Globus pallidus (tissue), 1 donor: Measurements from ENCODE around the gene NTNG2.

ENCODE experiments used
- DNase-seq: peaks from one replicate; pipeline ENCODE4 v3.0.0-alpha.2; 2015; ENCODE audit warnings: low spot score

The NTNG2 gene

DNA sequence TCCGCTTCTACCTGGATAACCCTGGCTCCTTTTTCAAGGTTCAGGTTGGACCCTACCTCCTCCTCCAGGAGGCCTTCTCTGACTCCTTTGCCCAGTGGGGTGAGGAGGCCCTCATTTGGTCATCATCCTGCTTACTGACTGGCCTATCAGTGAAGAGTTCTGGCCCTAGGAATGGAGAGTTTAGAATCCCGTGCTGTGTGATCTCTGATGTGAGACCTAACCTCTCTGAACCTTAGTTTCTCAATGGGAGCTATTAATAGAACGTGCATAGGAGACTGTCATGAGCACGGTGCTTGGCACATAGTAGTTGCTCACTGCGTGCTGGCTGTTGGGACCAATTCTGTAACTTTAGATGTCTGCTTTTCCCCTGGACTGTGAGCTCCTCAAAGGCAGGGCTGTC, 10.3 kb downstream of the NTNG2 start:
- DNase-seq: no peak

DNA sequence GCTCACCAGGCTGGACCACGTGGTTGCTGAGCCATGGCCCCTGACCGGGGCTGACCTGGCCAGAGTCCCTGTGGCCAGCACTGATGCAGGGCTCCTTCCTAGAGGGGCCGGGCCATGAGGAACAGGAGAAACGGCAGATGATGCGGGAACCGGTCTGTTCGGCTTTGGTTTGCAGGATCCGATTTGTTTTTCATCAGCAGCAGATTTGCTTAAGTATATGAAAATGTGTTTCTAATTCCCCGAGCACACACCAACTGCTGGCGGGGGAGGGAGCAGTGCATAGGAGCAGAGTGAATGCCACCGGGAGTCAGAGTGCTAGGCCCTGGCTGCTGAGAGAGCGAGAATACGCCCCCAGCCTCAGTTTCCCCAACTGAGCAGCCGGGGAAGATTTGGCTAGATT, 13.6 kb downstream of the NTNG2 start:
- no peak for DNase-seq

DNA sequence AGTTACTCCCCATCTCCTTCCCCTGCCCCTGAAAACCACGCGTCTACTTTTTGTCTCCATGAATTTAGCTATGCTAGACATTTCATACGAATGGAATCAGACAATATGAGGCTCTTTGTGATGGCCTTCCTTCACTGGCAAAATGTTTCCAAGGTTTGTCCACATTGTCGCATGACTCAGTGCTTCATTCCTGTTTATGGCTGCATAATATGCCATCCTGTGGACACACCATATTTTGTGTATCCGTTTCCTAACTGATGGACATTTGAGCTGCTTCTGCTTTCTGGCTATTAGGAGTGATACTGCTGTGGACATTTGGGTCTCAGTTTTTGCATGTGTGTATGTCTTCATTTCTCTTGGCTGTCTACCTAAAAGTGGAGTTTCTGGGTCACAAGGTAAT, 14.5 kb downstream of the NTNG2 start:
- DNase-seq: no peak

DNA sequence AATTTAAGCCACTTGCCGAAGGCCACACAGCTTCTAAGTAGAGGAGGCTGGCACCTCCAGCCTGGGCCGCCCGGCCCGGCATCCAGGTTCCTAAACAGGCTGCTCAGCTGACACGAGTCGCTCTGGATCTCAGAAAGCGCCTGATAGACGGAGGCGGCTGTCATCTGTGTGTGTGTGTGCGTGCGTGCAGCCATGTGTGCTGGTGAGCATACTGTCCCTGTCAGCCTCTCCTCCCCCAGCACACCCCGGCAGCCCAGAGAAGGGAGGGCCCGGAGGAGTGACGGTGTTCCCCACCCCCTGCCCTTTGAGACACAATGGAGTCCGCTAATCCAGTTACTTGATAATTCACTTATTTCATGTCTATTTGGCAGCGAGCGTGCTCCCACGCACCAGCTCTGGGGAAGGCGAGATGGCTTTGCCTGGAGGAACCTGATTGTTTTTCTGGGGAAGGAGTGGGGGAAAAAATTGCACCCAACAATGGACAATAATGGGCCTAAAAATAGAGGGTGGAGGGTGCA, 20.0 kb downstream of the NTNG2 start:
- no peak for DNase-seq

DNA sequence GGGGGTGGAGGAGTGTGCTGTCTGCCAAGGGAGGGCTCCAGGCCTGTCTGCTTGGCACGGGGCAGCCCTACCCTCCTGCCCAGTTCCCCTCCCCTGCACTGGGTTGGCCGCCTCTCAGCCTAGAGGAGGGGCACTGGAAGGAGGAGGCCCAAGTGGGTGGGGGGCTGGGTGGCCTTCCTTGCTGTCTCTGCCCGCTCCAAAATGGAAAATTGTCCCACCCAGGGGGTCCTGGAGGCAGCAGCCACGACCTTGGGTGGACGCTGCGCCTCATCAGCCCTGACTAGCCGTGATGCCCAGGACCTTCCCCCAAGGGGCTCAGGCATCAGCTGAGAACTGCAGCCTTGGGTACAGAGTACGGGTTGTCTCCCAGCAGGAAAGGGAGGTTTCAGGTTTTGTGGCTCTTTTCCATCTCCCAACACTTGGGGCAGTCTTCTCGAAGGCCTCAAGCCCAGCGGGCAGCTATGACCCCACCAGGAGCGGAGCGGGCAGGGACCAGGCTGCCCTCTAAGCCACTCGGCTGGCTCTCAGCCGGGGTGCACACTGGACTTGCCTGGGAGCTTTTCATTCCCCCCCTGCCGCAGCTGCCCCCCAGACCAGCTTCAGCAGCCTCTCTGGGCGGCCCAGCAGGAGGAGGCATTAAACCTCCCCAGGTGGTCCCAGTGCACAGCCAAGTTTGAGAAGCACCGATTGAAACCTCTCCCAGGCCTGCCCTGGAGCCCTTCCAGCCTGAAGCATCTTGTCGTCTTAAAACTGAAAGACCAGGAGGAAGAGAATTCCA, 20.6 kb downstream of the NTNG2 start:
- DNase-seq: no peak

DNA sequence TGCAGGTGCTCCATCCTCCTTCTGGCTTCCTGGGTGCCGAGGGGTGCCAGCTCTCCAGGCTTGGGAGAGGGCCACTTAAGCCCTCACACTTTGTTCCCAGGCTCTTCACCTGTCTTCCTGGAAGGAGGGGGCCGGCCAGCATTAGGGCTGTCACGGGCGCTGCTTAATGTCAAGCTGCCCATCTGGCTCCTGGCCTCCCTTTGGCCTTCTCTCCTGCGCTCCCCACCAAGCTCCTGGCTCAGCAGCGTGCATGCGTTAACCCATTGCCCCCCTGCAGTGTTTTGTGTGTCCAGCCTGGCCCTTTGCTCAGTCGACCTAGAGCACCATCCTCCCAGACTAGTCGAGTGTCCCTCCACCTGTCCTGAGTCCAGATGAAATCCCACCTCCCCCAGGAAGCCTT, 21.3 kb downstream of the NTNG2 start:
- no peak for DNase-seq

DNA sequence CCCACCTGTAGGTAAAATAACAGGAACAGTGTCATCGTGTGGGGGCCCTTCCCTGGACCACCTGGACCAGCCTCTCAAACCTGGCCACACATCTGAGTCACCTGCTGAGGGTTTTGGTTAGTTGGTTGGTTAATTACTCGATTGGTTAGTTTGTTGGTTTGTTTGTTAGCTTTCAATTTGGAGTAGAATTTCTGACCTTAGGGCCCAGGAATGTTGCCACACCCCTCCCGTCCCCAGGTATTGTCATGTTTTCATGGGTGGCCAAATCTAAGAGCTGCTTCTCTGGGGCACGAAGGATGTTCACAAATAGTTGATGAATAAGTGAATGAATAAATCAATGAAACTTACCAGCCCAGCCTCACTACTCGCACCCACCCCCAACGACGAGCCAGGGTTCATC, 21.9 kb downstream of the NTNG2 start:
- no peak for DNase-seq

DNA sequence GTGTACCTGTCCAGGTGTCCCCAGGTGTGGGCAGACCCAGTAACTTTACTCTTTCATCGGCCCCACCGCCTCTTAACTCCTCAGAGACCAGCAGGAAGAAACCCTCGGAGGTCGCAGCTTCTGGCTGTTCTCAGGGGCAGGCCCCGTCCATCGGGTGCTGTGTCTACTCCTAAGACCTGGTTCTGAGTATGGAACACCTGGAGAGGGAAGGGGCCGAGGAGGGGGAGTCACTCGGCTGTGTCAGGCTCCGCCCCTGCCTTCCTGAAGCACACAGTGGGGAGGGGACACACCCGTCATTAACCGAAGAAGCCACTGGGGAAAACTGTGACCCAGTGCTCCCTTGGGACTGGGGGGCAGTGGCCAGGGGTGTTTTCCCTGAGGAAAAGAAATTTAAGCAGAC, 22.3 kb downstream of the NTNG2 start:
- no peak for DNase-seq

DNA sequence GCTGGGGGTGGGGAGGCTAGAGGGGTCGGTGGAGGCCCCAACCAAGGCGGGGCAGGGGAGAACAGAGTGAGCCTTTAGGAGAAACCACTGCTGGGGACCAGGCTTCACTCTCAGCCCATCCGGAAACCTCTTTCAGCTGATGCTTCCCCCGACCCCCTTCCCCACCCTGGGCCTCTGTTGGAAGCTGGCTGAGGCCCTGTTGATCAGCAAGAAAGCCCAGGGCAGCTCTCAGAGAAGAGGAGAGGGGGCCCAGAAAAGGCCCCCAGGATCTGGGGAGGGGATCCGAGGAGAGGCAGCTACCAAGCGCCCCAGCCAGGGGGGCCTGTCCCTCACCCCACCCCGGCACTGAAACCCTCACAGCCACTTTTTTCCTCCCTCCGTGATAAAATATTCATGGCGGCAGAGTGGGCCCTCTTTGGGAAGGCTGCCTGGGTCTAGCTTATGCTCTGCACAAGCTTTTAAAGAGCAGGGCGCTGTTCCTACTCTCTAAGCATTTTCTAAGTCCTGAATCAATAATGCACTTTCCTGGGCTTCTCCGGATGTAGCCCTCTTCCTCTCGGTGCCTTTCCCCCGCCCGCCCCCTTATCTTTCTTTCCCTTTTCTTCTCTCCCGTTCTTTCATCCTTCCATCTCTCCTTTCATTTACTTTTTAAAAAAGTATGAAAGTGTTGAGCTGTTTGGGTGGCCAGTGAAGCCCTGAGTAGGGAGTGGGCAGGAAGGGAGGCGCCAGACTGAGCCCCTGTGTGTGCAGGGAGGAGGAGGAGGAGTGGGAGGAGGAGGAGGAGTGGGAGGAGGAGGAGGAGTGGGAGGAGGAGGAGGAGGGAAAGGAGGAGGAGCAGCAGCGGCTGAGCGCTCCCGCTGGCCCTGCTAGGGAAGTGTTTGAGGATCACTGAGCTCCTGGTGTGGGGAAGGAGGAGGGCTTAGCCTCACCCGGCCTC, 23.5 kb downstream of the NTNG2 start:
- no peak for DNase-seq

DNA sequence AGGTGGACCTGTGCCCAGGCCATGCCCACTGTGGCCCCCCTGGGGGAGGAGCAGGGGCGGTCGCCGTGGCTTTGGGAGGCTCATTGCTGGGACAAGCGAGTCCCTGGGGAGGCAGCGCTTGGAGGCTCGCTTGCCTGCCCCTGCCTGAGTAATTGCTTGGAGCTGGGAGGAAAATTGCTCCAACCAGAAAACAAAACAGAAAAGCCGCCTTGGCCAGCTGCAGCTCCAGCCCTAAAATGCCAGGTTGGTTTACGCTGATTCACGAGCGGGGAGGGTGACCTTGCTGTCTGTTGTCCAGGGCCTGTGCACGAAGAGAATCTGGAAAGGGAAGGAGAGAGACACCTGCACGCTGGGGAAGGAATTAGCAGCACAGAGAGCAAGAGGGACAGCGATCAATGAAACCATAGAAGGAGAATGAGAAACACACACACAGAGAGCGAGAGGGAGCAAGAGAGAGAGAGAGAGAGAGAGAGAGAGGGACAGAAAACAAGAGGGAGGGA, 25.3 kb downstream of the NTNG2 start:
- no peak for DNase-seq

DNA sequence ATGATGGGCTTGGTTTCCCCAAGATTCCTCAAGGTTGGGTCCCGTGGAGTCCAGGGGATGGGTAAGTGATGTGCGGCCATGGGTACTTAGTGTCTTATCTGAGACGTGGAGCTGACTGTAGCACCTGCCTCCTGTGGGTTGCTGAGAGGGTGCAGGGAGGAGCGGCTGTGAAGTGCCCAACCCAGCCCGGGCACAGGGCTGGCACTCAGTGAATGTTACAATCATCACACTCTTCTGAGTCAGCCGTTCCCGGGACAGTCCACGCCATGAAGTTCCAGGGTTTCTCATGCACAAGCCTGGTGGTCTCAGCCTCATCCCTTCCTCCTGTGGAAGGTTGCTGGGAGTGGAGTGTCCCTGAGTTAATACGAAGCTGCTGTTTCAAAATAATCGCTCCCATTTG, 29.1 kb downstream of the NTNG2 start:
- DNase-seq: no peak

DNA sequence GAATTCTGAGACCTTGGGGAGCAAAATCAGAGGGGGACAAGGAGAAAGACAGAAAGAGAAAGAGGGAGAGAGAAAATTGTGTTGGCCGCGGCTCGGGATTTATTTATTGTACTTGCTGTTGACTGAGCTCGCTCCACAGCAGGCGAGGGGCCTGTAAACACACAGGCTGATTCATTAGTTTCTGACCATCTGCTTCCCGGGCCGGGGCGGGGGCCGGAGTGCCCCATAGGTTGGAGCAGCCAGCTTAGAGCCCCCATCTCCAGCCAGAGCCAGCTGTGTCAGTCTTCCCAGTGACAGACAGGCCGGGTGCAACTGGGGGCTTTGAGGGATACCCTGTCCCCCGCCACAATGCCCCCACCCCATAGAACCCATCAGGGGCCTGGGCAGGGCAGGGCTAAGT, 30.9 kb downstream of the NTNG2 start:
- peak; percentile 93 for DNase-seq

DNA sequence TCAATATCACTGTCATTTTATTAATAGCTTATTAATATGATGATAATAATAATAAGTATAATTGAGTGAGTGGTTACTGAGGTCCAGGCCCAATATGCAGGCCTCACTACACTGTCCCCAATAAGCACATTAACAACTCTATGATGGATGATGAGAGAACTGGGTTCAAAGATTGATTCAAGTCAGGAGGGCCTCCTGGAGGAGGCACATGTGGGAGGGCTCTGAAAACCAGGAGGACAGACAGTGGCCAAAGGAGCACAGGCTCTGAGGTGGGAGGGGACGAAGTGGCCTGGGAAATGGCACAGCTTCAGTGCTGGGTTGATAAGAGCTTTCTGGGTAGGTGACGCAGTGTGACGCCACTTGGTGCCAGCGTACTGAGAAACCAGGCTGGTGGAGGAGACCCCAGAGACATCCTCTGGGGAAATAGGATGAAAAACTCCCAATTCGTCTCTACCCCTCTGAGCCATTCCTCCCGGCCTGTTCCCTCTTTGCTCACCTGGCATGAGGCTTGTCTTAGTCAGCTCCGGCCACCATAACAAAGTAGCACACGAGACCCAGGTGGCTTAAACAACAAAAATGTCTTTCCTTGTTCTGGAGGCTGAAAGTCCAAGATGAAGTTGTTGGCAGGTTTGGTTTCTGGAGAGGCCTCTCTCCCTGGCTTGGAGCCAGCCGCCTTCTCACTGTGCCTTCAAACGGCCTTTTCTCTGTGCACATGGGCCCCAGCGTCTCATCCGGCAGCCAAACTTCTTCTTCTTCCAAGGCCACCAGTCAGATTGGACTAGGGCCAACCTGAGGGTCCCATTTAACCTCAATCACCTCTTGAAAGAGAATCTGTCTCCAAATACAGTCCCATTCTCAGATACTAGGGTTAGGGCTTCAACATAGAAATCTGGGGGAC, 31.6 kb downstream of the NTNG2 start:
- DNase-seq: peak; percentile 63

DNA sequence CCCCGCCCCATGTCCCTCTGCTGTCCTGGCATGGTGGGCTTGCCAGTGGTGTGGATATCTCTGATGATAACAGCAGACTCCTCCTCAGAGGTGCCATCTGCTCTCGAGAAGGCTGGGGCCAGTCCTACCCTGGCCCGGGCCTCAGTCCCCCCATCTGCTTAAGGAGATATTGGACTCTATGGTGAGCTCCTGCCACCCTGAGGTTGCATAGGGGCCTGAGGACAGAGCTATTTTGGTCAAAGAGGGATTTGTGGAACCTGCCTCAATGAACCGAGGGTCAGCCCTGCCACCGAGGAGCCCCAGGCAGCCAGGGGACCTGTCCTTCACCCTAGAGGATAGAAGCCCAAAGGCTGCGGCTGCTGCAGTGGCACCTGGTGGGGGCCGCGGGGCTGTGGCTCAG, 32.6 kb downstream of the NTNG2 start:
- no peak for DNase-seq

DNA sequence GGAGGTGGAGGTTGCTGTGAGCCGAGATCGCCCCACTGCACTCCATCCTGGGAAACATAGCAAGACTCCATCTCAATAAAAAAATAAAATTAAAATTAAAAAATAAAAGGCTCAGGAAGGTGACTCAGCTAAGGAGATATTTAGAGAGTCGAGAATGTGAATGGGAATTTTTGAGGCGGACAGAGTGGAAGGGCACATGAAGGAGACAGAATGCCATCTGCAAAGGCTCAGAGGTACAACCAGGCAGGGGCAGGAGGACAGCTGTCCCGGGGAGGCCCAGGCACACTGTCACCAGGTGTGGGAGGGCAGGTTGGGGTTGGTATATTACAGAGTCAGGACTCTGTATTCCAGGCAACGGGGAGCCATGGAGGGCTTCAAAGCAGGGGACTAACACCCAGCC, 35.5 kb downstream of the NTNG2 start:
- no peak for DNase-seq

DNA sequence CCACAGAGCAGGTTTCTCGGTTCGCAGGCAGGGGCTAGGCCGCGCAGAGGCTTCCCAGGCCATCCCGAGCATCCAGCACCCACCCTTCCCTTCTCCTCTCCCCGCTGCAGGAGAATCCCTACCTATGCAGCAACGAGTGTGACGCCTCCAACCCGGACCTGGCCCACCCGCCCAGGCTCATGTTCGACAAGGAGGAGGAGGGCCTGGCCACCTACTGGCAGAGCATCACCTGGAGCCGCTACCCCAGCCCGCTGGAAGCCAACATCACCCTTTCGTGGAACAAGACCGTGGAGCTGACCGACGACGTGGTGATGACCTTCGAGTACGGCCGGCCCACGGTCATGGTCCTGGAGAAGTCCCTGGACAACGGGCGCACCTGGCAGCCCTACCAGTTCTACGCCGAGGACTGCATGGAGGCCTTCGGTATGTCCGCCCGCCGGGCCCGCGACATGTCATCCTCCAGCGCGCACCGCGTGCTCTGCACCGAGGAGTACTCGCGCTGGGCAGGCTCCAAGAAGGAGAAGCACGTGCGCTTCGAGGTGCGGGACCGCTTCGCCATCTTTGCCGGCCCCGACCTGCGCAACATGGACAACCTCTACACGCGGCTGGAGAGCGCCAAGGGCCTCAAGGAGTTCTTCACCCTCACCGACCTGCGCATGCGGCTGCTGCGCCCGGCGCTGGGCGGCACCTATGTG, 36.1 kb downstream of the NTNG2 start:
- DNase-seq: no peak

DNA sequence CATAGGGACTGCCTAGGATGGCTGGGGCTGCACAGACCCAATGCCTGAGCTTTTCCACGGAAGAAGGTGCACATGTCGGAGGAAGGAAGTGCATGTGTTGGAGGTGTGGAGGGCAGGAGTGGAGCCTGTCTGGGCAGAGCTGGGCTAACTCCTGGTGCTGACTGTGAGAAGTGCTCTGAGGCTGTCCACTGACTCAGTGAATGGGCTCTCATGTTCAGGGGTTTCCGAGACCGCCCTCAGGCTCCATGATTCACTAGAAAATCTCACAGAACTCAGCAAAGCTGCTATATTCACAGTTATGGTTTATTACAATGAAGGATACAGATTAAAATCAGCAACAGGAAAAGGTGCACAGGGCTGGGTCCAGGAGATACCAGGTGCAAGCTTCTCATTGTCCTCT, 37.2 kb downstream of the NTNG2 start:
- DNase-seq: no peak

DNA sequence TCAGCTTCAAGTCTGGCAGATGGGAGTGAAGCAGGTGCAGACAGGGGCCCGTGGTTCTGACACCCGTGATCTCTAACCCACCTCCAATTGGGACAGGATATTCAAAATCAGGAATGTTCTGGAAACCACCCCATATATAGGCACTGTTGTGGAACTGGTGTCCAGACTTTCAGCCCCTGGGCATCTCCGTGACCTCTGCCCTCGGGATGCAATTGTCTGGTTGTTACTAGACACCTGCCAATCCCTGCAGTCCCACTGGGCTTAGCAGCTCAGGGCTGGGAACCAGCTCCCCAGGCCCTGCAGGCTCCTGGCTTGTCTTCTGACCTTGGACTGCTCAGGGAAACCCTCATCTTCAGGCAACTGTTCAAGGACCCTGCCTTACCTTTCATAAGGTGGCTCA, 38.8 kb downstream of the NTNG2 start:
- no peak for DNase-seq

DNA sequence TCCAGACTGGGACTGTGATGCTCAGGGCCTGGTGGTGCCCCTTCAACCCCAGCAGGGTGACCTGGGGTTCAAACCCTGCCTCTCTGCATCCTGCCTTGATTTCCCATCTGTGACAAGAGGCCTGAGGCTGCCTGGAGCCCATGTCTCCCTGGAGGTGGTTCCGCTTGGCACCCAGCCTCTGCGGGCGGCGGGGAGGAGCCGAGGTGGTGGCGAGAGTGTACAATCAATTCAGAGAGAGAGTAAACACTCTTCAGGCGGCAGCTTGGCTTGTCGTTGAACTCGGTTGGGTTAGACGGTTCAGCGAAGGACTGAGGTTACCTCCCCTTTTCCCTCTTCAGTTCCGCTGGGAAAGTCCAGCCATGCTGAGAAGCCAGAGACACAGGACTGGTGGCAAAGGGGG, 39.3 kb downstream of the NTNG2 start:
- no peak for DNase-seq

DNA sequence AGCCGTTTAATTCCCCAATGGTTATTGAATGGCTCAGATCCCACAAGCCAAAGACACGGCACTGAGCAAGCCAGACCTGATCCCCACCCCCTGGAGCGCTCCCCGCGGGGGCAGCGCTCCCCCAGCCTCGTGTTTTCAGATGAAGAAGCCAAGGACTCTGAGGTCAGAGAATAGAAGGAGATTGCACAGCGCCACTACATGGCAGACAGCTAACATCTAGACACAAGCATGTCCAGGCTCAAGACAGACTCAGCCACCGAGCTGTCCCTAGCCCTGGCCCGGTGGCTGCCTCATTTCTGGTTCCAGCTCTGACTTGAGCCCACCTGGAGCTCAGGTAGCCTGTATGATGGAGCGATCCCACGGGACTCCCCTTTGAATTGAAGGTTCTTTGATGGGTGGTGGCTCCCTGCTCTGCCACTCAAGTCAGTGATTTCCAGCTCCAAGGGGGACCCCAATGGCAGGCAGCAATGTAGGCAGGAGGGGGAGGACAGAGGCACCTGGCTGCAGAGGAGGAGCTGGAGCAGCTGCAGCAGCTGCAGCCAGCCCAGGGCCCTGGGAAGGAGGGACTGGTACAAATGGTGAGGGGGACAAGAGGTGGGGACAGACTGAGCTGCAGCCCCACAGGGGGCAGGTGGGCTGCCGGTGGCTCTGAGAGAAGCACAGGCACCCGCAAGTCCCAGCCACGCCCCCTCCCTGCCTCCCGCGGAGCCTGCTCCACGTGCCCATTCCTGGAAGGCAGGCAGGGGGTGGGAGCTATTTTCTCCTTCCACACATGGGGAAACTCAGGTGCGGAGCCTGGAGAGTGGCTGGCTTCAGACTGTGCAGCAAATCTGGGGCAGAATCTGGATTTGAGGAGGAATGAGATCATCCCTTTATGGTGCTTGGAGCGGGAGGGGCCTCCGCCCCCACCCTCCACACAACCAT, 40.2 kb downstream of the NTNG2 start:
- no peak for DNase-seq
